ENCODE data around the gene RNF148.

DNA sequence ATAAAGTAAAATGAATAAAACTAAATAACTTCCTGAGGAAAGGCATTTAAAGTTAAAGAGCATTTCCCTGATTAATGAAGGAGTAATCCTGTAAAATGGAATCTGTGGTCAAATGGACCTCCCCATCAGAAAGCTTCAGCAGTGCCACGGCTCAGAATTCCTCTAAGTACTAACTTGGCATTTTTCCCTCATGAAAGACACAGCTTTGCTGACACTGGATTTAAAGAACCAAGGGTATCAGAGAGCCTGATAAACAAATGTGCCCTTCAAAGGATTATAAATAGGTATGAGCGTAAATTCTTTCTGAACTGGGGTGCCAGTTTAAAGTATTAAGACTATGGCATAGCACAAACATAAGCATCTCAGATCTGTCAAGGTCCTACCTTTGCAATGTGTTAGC lies 24.2 kb upstream of the RNF148 start:
- TF ChIP-seq POLR2A (IDR thresholded peaks at IDR 0.05; ENCODE audit: low read depth, low read length) (no peak), POLR2AphosphoS5 (IDR thresholded peaks at IDR 0.05; ENCODE audit: low read depth, low read length) (no peak), TAF1 (IDR thresholded peaks at IDR 0.05; ENCODE audit: low read depth, low read length) (no peak), POU2F2 (IDR thresholded peaks at IDR 0.05; ENCODE audit: low read depth, low read length) (no peak)
